Type B pancreatic cell (in vitro differentiated cells): ENCODE measurements around the gene TRAPPC14. TPM values are rescaled to one million over a fixed set of nuclear protein-coding genes. Genes with fewer than 3 reads are reported as not detected.

Source experiments
- DNase-seq: peaks from one replicate; pipeline ENCODE4 v3.0.0; 2021; ENCODE audit warnings: mixed read lengths; ENCODE audit not compliant: unreplicated experiment; ENCODE audit errors: extremely low spot score
- H3K27ac Mint-ChIP-seq: 2 replicates; pipeline ENCODE4 v1.8.0; 2021; ENCODE audit warnings: mild to moderate bottlenecking, mixed read lengths
- H3K27me3 Mint-ChIP-seq: 2 replicates; pipeline ENCODE4 v1.8.0; 2021; ENCODE audit warnings: mixed read lengths
- H3K36me3 Mint-ChIP-seq: 2 replicates; pipeline ENCODE4 v1.8.0; 2021; ENCODE audit warnings: mixed read lengths
- H3K4me1 Mint-ChIP-seq: one replicate; pipeline ENCODE4 v1.8.0; 2021; ENCODE audit warnings: mixed read lengths; ENCODE audit not compliant: unreplicated experiment
- H3K4me3 Mint-ChIP-seq: 2 replicates; pipeline ENCODE4 v1.8.0; 2021; ENCODE audit warnings: mild to moderate bottlenecking, mixed read lengths
- H3K9me3 Mint-ChIP-seq: 2 replicates; pipeline ENCODE4 v1.8.0; 2021; ENCODE audit warnings: mixed read lengths
- total RNA-seq: library from RNA; stranded (reverse); gene quantifications from 2 replicates; pipeline ENCODE4 v1.2.1, GENCODE V29; 2021; ENCODE audit warnings: low replicate concordance
- TF ChIP-seq, protein P1 (sequence below): fragments of 200-600 bp; sonication (generic); conservative IDR thresholded peaks from 2 replicates; pipeline ENCODE4 v1.5.0; 2021; ENCODE audit warnings: antibody characterized with exemption, mild to moderate bottlenecking

The TRAPPC14 gene
- total RNA-seq, 1 donor from 2014 or later, result 35.2 TPM

DNA sequence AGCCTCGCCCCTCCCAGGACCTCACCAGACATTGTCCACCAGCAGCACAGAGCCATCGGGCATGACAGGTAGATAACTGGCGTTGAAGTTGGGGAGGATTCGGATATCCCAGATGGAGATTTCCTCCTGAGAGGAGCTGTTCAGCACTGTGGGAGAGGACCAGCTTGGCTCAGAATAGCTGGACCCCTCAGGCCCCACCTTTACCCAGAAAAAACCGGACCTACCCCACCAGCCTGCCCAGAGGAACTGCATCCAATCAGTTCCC lies 1.5 kb downstream of the TRAPPC14 start:
- no peaks in the 10 kb centered on the region for H3K9me3 Mint-ChIP-seq
- H3K36me3 Mint-ChIP-seq, result peaks cover 5% of the 10 kb centered on the region
- no peak for DNase-seq
- TF ChIP-seq, protein P1, sequence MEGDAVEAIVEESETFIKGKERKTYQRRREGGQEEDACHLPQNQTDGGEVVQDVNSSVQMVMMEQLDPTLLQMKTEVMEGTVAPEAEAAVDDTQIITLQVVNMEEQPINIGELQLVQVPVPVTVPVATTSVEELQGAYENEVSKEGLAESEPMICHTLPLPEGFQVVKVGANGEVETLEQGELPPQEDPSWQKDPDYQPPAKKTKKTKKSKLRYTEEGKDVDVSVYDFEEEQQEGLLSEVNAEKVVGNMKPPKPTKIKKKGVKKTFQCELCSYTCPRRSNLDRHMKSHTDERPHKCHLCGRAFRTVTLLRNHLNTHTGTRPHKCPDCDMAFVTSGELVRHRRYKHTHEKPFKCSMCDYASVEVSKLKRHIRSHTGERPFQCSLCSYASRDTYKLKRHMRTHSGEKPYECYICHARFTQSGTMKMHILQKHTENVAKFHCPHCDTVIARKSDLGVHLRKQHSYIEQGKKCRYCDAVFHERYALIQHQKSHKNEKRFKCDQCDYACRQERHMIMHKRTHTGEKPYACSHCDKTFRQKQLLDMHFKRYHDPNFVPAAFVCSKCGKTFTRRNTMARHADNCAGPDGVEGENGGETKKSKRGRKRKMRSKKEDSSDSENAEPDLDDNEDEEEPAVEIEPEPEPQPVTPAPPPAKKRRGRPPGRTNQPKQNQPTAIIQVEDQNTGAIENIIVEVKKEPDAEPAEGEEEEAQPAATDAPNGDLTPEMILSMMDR, result no peak
- peak overlapping the region; percentile 83 for H3K27ac Mint-ChIP-seq
- peaks cover 11% of the 10 kb centered on the region for H3K4me1 Mint-ChIP-seq
- H3K27me3 Mint-ChIP-seq, result no peaks in the 10 kb centered on the region
- H3K4me3 Mint-ChIP-seq, result peak overlapping the region; percentile 91

DNA sequence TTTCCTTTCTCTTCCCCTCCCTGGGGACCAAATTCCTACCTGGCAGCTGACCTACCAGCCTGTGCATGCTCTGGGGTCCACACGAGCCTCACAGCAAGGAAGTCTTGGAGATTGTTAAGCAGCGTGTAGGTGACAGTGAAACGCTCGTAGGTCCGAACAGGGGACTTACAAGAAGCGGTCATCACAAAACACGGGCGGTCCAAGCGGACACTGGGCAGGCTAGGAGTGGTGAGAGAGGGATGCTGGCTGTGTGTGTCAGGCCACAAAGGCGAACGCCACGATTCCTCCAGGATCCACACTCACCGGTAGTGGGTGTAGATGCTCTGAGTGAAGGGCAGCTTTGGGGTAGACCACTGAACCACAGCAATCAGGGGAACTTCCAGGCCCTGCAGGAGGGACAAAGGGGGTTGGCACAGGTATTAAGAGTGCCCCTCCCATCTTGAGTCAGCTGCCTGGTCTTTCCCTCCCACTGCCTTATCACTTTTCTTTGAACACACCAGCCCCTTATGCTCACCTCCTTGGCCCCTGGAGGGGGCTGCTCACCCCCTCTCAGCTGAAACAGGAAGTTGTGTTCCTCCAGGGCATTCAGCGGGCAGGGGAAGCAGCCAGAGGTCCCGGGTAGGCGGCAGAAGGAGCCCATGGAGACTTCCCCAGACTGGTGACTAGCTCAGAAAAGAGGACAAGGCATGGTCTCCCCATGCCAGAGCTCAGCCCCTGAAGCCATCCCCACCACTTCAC lies 2.0 kb downstream of the TRAPPC14 start:
- Mint-ChIP-seq H3K27me3 (no peaks in the 10 kb centered on the region), H3K4me3 (peak overlapping the region; percentile 91)

DNA sequence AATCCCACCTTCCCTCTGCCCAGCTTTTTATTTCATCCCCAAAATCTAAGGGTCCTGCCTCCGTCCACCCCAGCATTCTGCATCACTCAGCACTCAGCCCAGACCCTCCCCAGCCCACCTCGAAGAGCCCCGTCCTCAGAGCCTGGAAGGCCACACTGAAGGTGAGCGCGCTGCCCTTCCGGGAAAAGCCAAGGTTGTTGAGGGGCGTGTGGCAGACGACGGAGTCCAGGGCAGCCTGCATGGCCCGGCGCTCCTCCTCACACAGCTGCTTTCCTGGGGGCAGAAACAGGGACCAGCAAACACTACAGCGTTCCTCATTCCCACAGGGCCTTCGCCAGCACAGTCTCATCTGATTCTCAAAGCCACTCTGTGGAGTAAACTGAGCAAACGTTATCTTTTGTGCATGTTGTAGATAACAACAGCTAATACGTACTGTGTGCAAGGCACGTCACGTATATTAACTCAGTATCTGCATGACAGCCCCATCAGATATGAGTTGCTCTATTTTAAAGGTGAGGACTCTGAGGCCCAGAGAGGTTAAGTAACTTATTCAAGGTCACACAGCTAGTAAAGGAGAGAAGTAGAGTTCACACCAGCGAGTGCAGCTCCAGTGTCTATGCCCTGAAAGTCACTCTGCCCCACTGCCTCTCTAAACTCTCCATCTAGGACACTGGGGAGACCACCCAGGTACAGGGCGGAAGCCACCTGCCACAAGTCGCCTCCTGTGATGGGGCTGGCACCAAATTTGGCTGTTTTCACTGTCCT lies 2.8 kb downstream of the TRAPPC14 start:
- peaks cover 5% of the 10 kb centered on the region for H3K36me3 Mint-ChIP-seq

More for the DNA sequence above, 2.0 kb downstream of the TRAPPC14 start:
- TF ChIP-seq, protein P1, result no peak
- DNase-seq, result no peak
- Mint-ChIP-seq H3K27ac (no peak overlapping the region), H3K4me1 (peaks cover 11% of the 10 kb centered on the region), H3K9me3 (no peaks in the 10 kb centered on the region), H3K36me3 (peaks cover 5% of the 10 kb centered on the region)

DNA sequence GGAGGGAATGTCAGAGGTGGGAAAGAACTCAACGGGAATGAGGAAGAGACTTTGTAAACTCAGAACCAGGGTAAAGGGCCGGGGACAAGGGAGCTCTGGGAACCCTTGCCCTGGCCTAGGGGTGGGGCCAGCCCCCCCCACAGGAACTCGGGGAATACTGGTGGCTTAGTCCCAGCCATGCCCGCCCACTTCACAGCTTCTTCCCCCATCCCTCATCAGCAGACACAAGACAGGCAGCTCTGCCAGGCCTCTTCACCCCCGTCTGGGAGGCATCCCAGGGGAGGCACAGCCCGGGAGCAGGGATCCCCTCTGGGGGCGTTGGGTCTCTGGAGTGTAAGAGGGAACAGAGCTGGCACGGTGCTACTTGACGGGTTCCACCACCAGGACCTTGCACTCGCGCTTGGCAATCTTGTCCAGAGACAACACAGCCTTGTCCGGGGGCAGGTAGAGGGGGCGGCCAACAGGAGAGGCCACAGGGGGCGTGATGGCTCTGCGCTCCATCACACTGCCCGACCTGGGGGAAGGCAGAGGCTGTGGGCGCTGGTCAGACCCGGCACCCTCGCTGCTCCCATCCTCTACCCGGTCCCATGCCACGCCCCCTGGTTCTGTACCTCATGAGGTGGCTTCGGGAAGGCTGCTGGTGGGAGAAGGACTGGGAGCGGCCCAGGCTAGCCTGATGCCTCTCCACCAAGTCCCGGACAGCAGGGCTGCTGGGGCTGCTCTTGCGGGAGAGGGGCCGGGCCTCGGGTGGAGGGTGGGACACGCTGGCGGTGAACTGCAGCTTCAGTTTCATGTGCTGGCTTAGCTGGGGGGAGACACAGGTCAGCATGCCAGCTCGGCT lies 3.7 kb downstream of the TRAPPC14 start:
- no peak overlapping the region for H3K27ac Mint-ChIP-seq
- no peak for DNase-seq
- TF ChIP-seq, protein P1, result no peak
- no peaks in the 10 kb centered on the region for H3K27me3 Mint-ChIP-seq
- no peak overlapping the region for H3K4me3 Mint-ChIP-seq
- peaks cover 16% of the 10 kb centered on the region for H3K4me1 Mint-ChIP-seq
- H3K9me3 Mint-ChIP-seq, result no peaks in the 10 kb centered on the region
- peaks cover 8% of the 10 kb centered on the region for H3K36me3 Mint-ChIP-seq

More for the DNA sequence above, 2.8 kb downstream of the TRAPPC14 start:
- TF ChIP-seq, protein P1, result no peak
- Mint-ChIP-seq H3K4me1 (peaks cover 11% of the 10 kb centered on the region), H3K4me3 (no peak overlapping the region), H3K27ac (no peak overlapping the region), H3K27me3 (no peaks in the 10 kb centered on the region), H3K9me3 (no peaks in the 10 kb centered on the region)
- DNase-seq, result no peak

DNA sequence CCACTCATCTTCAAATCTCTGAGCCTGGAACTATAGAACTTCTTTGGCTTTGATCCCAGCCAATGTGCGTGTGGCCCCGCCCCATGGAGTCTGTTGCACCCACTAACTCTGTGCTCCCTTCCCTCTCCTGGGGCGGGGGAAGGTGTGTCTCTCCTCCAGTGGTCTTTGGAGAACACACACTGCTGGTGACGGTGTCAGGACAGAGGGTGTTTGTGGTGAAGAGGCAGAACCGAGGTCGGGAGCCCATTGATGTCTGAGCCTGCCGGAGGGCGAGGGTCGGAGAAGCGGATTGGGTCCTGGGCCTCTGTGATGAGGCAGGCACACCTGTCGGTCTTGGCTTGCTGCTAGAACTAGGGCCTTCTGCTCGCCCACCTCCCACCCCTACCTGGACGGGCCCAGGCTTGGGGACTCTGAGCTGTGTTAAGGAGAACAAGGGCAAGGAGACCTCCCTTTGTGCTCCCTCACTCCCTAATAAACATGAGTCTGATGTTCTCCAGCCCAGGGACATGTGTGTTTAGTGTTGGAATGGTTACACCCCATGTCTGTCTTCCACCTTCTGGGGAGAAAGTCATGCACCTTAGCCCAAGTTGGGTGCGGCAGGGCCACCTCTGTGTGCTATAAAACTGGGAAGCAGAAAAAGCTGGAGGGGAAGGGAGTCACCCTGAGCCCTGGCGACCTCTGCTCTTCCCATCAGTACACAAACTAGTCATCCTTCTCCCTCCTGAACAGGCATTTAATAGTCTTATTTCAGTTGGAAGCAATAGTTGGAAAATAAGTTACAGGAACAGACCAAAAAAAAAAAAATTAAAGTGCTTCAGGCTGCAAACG lies 4.6 kb downstream of the TRAPPC14 start:
- DNase-seq, result no peak
- Mint-ChIP-seq H3K9me3 (no peaks in the 10 kb centered on the region), H3K27me3 (no peaks in the 10 kb centered on the region), H3K36me3 (peaks cover 8% of the 10 kb centered on the region), H3K27ac (peak overlapping the region; percentile 56), H3K4me3 (no peak overlapping the region), H3K4me1 (peaks cover 12% of the 10 kb centered on the region)
- TF ChIP-seq, protein P1, result no peak
